ENCODE results near the gene S100A14.

Gene S100A14

DNA sequence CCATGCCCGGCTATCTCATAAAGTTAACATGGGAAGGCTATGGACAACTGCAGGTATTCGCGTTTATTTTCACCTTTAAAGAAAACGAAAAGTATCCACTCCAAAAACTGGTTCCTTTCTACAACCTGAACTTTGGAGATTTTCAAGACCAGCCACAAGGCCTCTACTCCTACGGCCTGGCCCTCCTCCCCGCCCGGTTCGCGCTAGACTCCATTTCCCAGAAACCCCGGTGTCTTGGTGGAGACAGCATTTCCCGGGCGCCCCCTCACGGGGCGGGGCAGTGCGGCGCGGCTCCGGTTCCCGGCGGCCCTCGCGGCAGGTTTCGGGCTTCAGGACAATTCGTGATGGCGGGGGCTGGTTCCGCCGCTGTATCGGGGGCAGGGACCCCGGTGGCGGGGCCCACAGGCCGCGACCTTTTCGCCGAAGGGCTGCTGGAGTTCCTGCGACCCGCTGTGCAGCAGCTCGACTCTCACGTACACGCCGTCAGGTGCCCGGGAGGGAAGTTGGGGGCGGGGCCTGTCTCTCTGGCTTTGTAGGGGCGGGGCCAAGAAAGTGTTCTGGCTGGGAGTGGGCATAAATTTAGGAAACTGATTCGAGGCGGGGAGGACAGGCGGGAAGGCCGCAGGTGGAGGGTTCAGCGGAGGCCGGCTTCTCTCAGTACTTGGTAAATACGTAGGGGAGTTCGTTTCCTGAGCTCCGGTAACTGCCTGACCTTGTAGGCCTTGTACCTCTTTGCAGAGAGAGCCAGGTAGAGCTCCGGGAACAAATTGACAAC, 42.5 kb upstream of the S100A14 start, which contains the start of gene SNAPIN:
SNAPIN (plus strand) TSS at position 304 of the 775 bp plus-strand sequence; CDS start at position 345, 41 bp downstream.
- no peak; the same call in 1 of the 2 replicates for TF ChIP-seq CTCF (conservative IDR thresholded peaks at IDR 0.05; ENCODE audit: low read length)
- H3K4me3 ChIP-seq (ENCODE audit: low read length): peak within 1 kb of the TSS; percentile 89
- peak; percentile 85 for DNase-seq (ENCODE audit: low read depth)

- TF ChIP-seq CTCF (conservative IDR thresholded peaks at IDR 0.05; ENCODE audit: low read length): no peak
- DNase-seq (ENCODE audit: low read depth): no peak
- H3K4me3 ChIP-seq (ENCODE audit: low read length): no peak overlapping the region
Measured at GRCh38 chr1:153655333-153655732, 39.2 kb upstream of the S100A14 start.

GRCh38 chr1:153652805-153653500, 36.8 kb upstream of the S100A14 start:
- H3K4me3 ChIP-seq (ENCODE audit: low read length): no peak overlapping the region
- no peak for TF ChIP-seq CTCF (conservative IDR thresholded peaks at IDR 0.05; ENCODE audit: low read length)
- DNase-seq (ENCODE audit: low read depth): peak; percentile 63

DNA sequence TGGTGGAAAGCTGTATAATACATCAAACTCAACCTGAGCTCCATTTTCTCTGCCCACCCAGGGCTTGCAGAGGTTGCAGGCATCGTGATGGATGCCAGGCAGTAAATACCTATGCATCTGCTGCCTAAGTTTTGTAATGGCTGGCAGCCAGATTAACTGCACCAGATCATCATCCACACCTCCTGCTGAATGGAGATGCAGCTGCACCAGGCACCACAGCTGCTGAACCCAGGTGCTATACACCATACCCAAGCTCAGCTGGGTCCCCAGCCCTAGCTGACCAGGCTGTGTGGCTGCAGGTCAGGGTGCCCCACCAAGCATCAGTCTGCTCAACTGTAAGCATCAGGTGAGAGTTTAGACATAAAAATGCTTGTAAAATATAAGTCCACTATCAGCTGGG, 35.6 kb upstream of the S100A14 start:
- H3K4me3 ChIP-seq (ENCODE audit: low read length): no peak overlapping the region
- TF ChIP-seq CTCF (conservative IDR thresholded peaks at IDR 0.05; ENCODE audit: low read length): no peak
- DNase-seq (ENCODE audit: low read depth): no peak

GRCh38 chr1:153649863-153650235, 33.7 kb upstream of the S100A14 start:
- TF ChIP-seq CTCF (conservative IDR thresholded peaks at IDR 0.05; ENCODE audit: low read length): no peak
- H3K4me3 ChIP-seq (ENCODE audit: low read length): no peak overlapping the region
- DNase-seq (ENCODE audit: low read depth): no peak

GRCh38 chr1:153649137-153649862, 33.2 kb upstream of the S100A14 start:
- no peak for TF ChIP-seq CTCF (conservative IDR thresholded peaks at IDR 0.05; ENCODE audit: low read length)
- no peak for DNase-seq (ENCODE audit: low read depth)
- H3K4me3 ChIP-seq (ENCODE audit: low read length): no peak overlapping the region
